LNCaP clone FGC (cell line): ENCODE results near the gene HSD17B4.
A peak's percentile ranks its signal among the peaks of the same experiment; 100 is the strongest.
"Not testable (repeated sequence)": the region's sequence is repeated elsewhere in the genome, so short reads cannot be mapped to it uniquely, and the experiment has no call there.

Experiments used
- DNase-seq: peaks from one replicate; pipeline ENCODE4 v3.0.0-alpha.2; 2011; ENCODE audit warnings: low read depth
- H3K4me3 ChIP-seq: 2 replicates; pipeline ENCODE4 v1.5.1; 2011; ENCODE audit warnings: mild to moderate bottlenecking, low read depth, low read length, control low read depth
- CTCF ChIP-seq: IDR thresholded peaks from 2 replicates; pipeline ENCODE4 v1.5.1; 2012; ENCODE audit warnings: mild to moderate bottlenecking; ENCODE audit not compliant: control insufficient read depth, insufficient read depth; ENCODE audit errors: extremely low read depth

Gene HSD17B4

GRCh38 chr5:119473241-119473640 lies 20.9 kb downstream of the HSD17B4 start:
- no peak for DNase-seq
- H3K4me3 ChIP-seq = no peak overlapping the region

DNA sequence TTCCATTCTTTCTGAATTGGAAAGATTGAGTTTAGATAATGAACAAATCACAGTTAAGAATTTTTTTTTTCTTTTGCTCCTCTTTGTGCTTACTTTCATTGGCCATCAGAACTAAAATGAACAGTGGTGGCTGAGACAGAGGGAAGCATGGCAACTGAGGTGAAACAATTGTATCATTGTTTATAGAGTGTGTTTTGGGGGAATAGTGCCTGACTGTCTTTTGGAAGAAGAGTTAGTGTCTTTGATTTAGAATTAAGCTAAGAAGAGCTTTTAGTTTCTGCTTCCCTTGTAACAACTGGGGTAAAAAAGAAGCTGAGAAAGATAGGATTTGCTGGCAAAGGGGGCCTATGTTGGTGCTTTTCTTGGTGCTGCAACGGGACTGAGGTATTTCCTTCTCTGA lies 24.0 kb downstream of the HSD17B4 start:
- TF ChIP-seq CTCF = no peak
- H3K4me3 ChIP-seq = no peak overlapping the region
- no peak for DNase-seq

More at GRCh38 chr5:119473241-119473640, 20.9 kb downstream of the HSD17B4 start:
- no peak for TF ChIP-seq CTCF

GRCh38 chr5:119478781-119479180 lies 26.5 kb downstream of the HSD17B4 start:
- TF ChIP-seq CTCF = no peak
- no peak for DNase-seq
- no peak overlapping the region for H3K4me3 ChIP-seq

GRCh38 chr5:119480629-119481028 lies 28.3 kb downstream of the HSD17B4 start:
- H3K4me3 ChIP-seq, DNase-seq: not testable (repeated sequence)

DNA sequence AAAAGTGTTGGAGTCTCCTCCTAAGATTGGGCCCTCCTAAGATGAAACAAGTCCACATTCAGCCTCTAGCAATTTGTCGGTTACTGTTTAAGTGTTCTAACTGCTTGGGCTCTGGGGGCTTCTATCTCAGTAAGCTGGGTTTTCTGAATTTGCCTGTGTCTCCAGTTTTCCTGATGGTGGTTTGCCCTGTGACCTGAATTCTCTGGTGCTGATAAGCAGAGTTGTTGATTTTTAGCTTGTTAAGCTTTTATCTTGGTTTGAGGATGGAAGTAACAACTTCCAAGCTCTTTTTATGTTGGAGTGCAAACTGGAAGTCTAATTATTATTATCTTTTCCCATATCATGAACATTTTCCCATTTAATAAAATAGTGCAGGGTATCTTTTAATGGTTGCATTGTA lies 30.9 kb downstream of the HSD17B4 start:
- no peak for DNase-seq
- H3K4me3 ChIP-seq = no peak overlapping the region
- TF ChIP-seq CTCF = no peak

DNA sequence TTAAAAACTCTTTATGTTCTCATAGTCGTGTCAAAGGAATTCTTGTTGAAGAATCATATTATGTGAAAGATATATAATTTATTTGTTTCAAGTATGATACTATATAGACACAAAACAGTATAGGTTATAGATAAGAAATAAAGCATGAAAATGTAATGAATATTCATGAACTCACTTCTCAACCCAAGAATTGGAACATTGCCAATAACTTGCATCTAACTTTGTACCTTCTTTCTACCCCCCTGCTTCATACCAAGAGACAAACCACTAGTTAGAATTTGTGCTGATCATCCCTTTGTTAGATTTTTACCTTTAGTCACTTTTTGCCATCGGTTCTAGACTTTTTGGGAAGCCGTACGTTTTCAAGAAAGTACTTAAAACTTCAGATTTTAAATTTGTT lies 32.6 kb downstream of the HSD17B4 start:
- H3K4me3 ChIP-seq = no peak overlapping the region
- DNase-seq = no peak
- no peak for TF ChIP-seq CTCF

DNA sequence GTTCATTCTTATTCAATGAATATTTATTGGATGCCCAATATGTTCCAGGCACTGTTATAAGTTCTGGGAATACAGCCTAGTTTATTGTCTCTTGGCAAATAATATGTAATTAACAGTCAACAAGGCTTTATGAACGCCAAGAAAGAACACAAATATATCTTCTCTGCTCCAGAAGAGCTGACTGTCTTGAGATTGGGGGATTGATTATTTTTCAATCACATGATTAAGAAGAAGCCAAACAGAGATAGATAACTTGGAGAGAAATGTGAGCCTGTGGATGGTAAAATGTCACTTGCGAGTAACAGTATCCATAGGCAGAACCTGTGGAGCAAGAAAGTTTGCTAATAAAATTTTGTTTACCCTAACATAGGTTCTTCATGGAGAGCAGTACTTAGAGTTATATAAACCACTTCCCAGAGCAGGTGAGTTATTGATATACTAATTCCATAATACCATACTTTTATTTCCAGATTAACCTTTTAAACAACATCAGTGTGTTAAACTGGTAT lies 49.4 kb downstream of the HSD17B4 start:
- peak; percentile 97 for DNase-seq
- TF ChIP-seq CTCF = no peak
- no peak overlapping the region; the same call in 1 of the 2 replicates for H3K4me3 ChIP-seq

GRCh38 chr5:119503939-119504338 lies 51.6 kb downstream of the HSD17B4 start:
- not testable (repeated sequence) for H3K4me3 ChIP-seq, DNase-seq
